C4-2B (cell line): Measurements from ENCODE around the gene CDRT4.

Experiments used
- H3K27ac ChIP-seq: fragments of 450-650 bp; 2 replicates; pipeline ENCODE4 v1.5.1; 2017
- ZFX ChIP-seq: fragments of 450-650 bp; IDR thresholded peaks from 2 replicates; pipeline ENCODE4 v1.6.1; 2017
- TF ChIP-seq, protein P1 (sequence below): fragments of 450-650 bp; conservative IDR thresholded peaks from 2 replicates; pipeline ENCODE4 v1.5.1; 2017; ENCODE audit warnings: mild to moderate bottlenecking

Gene CDRT4

GRCh38 chr17:15424521-15424920 lies 42.9 kb downstream of the CDRT4 start:
- H3K27ac ChIP-seq: no peak overlapping the region

GRCh38 chr17:15422392-15422965 lies 44.9 kb downstream of the CDRT4 start:
- TF ChIP-seq, protein P1, sequence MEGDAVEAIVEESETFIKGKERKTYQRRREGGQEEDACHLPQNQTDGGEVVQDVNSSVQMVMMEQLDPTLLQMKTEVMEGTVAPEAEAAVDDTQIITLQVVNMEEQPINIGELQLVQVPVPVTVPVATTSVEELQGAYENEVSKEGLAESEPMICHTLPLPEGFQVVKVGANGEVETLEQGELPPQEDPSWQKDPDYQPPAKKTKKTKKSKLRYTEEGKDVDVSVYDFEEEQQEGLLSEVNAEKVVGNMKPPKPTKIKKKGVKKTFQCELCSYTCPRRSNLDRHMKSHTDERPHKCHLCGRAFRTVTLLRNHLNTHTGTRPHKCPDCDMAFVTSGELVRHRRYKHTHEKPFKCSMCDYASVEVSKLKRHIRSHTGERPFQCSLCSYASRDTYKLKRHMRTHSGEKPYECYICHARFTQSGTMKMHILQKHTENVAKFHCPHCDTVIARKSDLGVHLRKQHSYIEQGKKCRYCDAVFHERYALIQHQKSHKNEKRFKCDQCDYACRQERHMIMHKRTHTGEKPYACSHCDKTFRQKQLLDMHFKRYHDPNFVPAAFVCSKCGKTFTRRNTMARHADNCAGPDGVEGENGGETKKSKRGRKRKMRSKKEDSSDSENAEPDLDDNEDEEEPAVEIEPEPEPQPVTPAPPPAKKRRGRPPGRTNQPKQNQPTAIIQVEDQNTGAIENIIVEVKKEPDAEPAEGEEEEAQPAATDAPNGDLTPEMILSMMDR: no peak
- no peak for TF ChIP-seq ZFX
- H3K27ac ChIP-seq: no peak overlapping the region

More at GRCh38 chr17:15424521-15424920, 42.9 kb downstream of the CDRT4 start:
- TF ChIP-seq, protein P1: no peak
- no peak for TF ChIP-seq ZFX

DNA sequence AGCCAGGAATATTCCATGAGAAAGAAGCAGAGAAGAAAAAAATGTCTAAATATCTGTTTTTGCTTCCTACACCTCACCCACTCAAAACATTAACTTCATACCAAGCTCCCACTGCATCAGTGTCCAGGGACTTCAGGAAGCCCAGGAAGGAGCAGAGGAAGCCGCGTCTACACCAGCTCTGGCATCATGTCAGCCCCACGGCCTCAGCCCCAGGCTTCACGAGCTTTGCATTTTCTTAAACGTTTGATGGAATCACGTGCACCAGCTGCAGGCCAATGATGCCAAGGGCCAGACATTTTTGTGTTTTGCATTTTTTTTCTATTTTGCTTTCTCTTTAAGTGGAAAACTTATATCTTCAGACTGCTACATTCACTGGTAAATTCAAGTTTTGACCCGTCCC lies 48.6 kb downstream of the CDRT4 start:
- H3K27ac ChIP-seq: no peak overlapping the region
- TF ChIP-seq ZFX: no peak
- TF ChIP-seq, protein P1: no peak

- TF ChIP-seq, protein P1: no peak
- TF ChIP-seq ZFX: no peak
- no peak overlapping the region for H3K27ac ChIP-seq
These were observed 52.7 kb downstream of the CDRT4 start for GRCh38 chr17:15414532-15415306.

DNA sequence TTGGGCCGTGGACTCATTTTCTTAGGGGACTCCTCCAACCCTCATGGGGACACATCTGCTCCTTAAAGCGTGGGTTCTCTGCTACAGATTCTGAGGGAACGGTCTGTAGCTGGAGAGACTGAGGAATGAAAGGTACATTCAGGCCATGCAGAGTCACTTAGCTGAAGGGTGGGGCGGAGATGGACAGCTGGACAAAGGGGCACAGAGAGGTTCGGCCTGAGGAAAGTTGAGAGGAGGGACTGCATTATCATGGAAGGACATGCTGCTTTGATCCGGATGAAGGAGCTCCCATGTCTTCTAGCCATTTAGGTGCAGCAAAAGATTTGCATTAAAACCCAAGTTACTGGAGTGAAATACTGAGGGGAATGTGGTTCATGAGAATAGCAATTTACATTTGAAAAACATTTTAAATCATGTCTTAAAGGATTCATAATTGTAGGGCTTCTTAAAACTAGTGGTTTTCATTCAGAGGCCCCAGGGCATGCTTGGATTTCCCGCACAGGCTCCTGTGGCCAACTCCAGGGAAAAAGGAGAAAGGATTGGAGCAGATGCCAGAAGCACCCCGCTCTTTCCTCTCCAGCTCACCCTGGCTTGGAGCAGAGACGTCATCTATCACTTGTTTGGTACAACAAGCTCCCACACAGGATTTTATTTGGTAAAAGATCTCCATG lies 54.2 kb downstream of the CDRT4 start:
- TF ChIP-seq, protein P1: no peak
- no peak for TF ChIP-seq ZFX
- no peak overlapping the region for H3K27ac ChIP-seq

DNA sequence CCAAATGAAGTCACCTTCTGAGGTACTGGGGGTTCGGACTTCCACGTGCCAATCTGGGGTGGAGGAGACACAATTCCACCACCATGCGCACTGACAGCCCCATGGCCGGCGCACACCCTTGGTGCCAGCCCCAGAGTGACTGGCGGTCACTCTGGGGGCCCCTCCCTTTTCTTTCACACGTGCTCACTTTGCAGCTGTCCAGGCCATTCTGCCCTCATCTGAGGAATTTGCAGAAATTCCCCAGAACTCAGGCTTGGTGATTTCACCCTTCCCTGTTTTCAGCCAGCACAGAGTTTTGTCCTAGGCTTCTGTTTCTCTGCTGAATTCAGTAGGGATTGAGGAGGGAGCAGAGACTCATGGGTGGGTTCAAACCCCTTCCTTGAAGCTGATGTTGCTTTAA lies 54.8 kb downstream of the CDRT4 start:
- no peak overlapping the region for H3K27ac ChIP-seq
- TF ChIP-seq ZFX: no peak
- TF ChIP-seq, protein P1: no peak
